Smooth muscle cell (in vitro differentiated cells): ENCODE results near the gene AQP5. TPM values are rescaled to one million over a fixed set of nuclear protein-coding genes. Genes with fewer than 3 reads are reported as not detected.

Experiments used
- DNase-seq: peaks from one replicate; lab custom pipeline; 2025; ENCODE audit not compliant: unreplicated experiment; lab: John Stamatoyannopoulos, UW
- H2AFZ ChIP-seq: fragments of 200-600 bp; sonication (generic); 2 replicates; pipeline ENCODE4 v1.6.0; 2016; ENCODE audit warnings: antibody characterized with exemption, low read depth, mild to moderate bottlenecking
- H3F3A ChIP-seq: fragments of 200-600 bp; sonication (generic); 2 replicates; pipeline ENCODE4 v1.6.0; 2017; ENCODE audit warnings: antibody characterized with exemption, low read depth
- H3K27ac ChIP-seq: fragments of 200-600 bp; sonication (generic); 2 replicates; pipeline ENCODE4 v1.5.1; 2016; ENCODE audit warnings: low read depth, mild to moderate bottlenecking
- H3K27me3 ChIP-seq: fragments of 200-600 bp; sonication (generic); 2 replicates; pipeline ENCODE4 v1.6.1; 2016; ENCODE audit warnings: low read depth, mild to moderate bottlenecking
- H3K36me3 ChIP-seq: fragments of 200-600 bp; sonication (generic); 2 replicates; pipeline ENCODE4 v1.5.1; 2016; ENCODE audit warnings: low read depth
- H3K4me1 ChIP-seq: fragments of 200-600 bp; sonication (generic); 2 replicates; pipeline ENCODE4 v1.5.1; 2016; ENCODE audit warnings: low read depth
- H3K4me2 ChIP-seq: fragments of 200-600 bp; sonication (generic); 2 replicates; pipeline ENCODE4 v1.6.0; 2016; ENCODE audit warnings: mild to moderate bottlenecking
- H3K4me3 ChIP-seq: fragments of 200-600 bp; sonication (generic); 2 replicates; pipeline ENCODE4 v1.5.1; 2016; ENCODE audit warnings: mild to moderate bottlenecking
- H3K79me2 ChIP-seq: fragments of 200-600 bp; sonication (generic); 2 replicates; pipeline ENCODE4 v1.6.0; 2016; ENCODE audit warnings: low read depth, mild to moderate bottlenecking
- H3K9ac ChIP-seq: fragments of 200-600 bp; sonication (generic); 2 replicates; pipeline ENCODE4 v1.6.0; 2016; ENCODE audit warnings: low read depth
- H3K9me3 ChIP-seq: fragments of 200-600 bp; sonication (generic); replicated peaks from 2 replicates; pipeline ENCODE4 v1.5.1; 2016; ENCODE audit warnings: low read depth
- H4K20me1 ChIP-seq: fragments of 200-600 bp; sonication (generic); 2 replicates; pipeline ENCODE4 v1.6.0; 2016; ENCODE audit warnings: low read depth
- WGBS: methylation state at CpG from one replicate; pipeline ENCODE4 v1.1.7; 2016; ENCODE audit warnings: low lambda C conversion rate; 5-methylcytosine and 5-hydroxymethylcytosine counted together
- polyA plus RNA-seq: library from polyadenylated mRNA; unstranded; fragments of >200 nt; fragmentation: Nextera tagmentation; extraction: Ambion mirVana; gene quantifications from 2 replicates; pipeline ENCODE4 v1.2.1, GENCODE V29; 2016
- total RNA-seq: library from RNA; depleted of rRNA; stranded (reverse); fragments of >200 nt; gene quantifications from 2 replicates; pipeline ENCODE4 v1.2.3, GENCODE V29; 2014
- TF ChIP-seq, protein P1 (sequence below): fragments of 200-600 bp; sonication (generic); IDR thresholded peaks from 2 replicates; pipeline ENCODE4 v1.5.1; 2017; ENCODE audit warnings: borderline replicate concordance, mild to moderate bottlenecking, antibody characterized with exemption; ENCODE audit not compliant: insufficient read depth, poor library complexity, severe bottlenecking

Gene AQP5
- total and polyA plus RNA-seq, 2 experiments from 2014 or later = not detected

GRCh38 chr12:49968471-49968870, 6.8 kb downstream of the AQP5 start:
- TF ChIP-seq, protein P1, sequence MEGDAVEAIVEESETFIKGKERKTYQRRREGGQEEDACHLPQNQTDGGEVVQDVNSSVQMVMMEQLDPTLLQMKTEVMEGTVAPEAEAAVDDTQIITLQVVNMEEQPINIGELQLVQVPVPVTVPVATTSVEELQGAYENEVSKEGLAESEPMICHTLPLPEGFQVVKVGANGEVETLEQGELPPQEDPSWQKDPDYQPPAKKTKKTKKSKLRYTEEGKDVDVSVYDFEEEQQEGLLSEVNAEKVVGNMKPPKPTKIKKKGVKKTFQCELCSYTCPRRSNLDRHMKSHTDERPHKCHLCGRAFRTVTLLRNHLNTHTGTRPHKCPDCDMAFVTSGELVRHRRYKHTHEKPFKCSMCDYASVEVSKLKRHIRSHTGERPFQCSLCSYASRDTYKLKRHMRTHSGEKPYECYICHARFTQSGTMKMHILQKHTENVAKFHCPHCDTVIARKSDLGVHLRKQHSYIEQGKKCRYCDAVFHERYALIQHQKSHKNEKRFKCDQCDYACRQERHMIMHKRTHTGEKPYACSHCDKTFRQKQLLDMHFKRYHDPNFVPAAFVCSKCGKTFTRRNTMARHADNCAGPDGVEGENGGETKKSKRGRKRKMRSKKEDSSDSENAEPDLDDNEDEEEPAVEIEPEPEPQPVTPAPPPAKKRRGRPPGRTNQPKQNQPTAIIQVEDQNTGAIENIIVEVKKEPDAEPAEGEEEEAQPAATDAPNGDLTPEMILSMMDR = no peak
- no peak for DNase-seq
- Histone ChIP-seq H3K4me2 (no peak overlapping the region), H3K27ac (no peak overlapping the region), H3F3A (no peaks in the 10 kb centered on the region), H4K20me1 (no peaks in the 10 kb centered on the region), H3K36me3 (no peaks in the 10 kb centered on the region), H3K9me3 (no peaks in the 10 kb centered on the region), H3K79me2 (no peaks in the 10 kb centered on the region), H3K4me3 (no peak overlapping the region), H3K9ac (no peak overlapping the region), H3K27me3 (peaks cover 72% of the 10 kb centered on the region), H3K4me1 (no peaks in the 10 kb centered on the region), H2AFZ (no peak overlapping the region)
- WGBS = 98% methylated on average over 6 of the region's 6 CpGs

GRCh38 chr12:49969027-49969426, 7.4 kb downstream of the AQP5 start:
- 87% methylated on average over 5 of the region's 5 CpGs for WGBS
- TF ChIP-seq, protein P1 = no peak
- Histone ChIP-seq H3K36me3 (no peaks in the 10 kb centered on the region), H3K79me2 (no peaks in the 10 kb centered on the region), H3K4me2 (no peak overlapping the region), H3K9ac (no peak overlapping the region), H3K27me3 (peaks cover 67% of the 10 kb centered on the region), H4K20me1 (no peaks in the 10 kb centered on the region), H2AFZ (no peak overlapping the region), H3F3A (no peaks in the 10 kb centered on the region), H3K27ac (no peak overlapping the region), H3K4me1 (no peaks in the 10 kb centered on the region), H3K4me3 (no peak overlapping the region), H3K9me3 (no peaks in the 10 kb centered on the region)
- no peak for DNase-seq

GRCh38 chr12:49969651-49970429, 8.2 kb downstream of the AQP5 start:
- H3K4me3 ChIP-seq = no peak overlapping the region
- H4K20me1 ChIP-seq = no peaks in the 10 kb centered on the region
- no peaks in the 10 kb centered on the region for H3K36me3 ChIP-seq
- TF ChIP-seq, protein P1 = no peak
- no peak for DNase-seq
- no peaks in the 10 kb centered on the region for H3K9me3 ChIP-seq
- no peak overlapping the region for H2AFZ ChIP-seq
- H3K27me3 ChIP-seq = peaks cover 59% of the 10 kb centered on the region
- no peaks in the 10 kb centered on the region for H3F3A ChIP-seq
- H3K27ac ChIP-seq = no peak overlapping the region
- no peaks in the 10 kb centered on the region for H3K79me2 ChIP-seq
- H3K9ac ChIP-seq = no peak overlapping the region
- no peak overlapping the region for H3K4me2 ChIP-seq
- WGBS = 93% methylated on average over 12 of the region's 12 CpGs
- H3K4me1 ChIP-seq = no peaks in the 10 kb centered on the region

GRCh38 chr12:49970658-49971057, 9.0 kb downstream of the AQP5 start:
- Histone ChIP-seq H3K27ac (no peak overlapping the region), H3K27me3 (peaks cover 52% of the 10 kb centered on the region)

More at GRCh38 chr12:49970658-49971057, 9.0 kb downstream of the AQP5 start:
- no peak overlapping the region for H3K4me2 ChIP-seq
- no peaks in the 10 kb centered on the region for H3K79me2 ChIP-seq
- H3F3A ChIP-seq = no peaks in the 10 kb centered on the region
- H2AFZ ChIP-seq = no peak overlapping the region
- WGBS = 71% methylated on average over 10 of the region's 10 CpGs
- DNase-seq = no peak
- no peaks in the 10 kb centered on the region for H3K4me1 ChIP-seq
- no peaks in the 10 kb centered on the region for H3K9me3 ChIP-seq
- no peak overlapping the region for H3K4me3 ChIP-seq
- H4K20me1 ChIP-seq = no peaks in the 10 kb centered on the region
- no peaks in the 10 kb centered on the region for H3K36me3 ChIP-seq
- TF ChIP-seq, protein P1 = no peak
- no peak overlapping the region for H3K9ac ChIP-seq
